ENCODE measurements around the gene PHF3.
"Not testable (repeated sequence)": the region's sequence is repeated elsewhere in the genome, so short reads cannot be mapped to it uniquely, and the experiment has no call there.

The PHF3 gene

DNA sequence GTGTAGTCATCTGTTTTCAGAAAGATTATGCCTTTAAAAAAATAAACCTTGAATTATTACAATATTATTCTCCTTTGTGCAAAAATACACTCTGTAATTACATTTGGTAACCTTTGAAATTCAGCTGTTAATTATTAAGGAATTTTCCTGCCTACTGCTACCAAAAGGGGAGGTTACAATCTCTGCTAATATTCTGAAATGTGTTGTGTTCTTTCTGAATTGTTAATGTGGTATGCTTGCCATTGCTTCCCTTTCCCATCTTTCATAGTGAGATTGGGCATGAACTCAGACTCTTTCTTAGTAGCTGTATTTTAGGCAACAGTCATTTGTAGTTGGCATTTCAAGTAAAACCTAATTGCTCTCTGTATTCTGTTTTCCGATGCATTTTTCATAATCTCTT is 73.0 kb downstream of the PHF3 start:
- no peak for DNase-seq (ENCODE audit: low read depth)

GRCh38 chr6:63709148-63709547 is 73.5 kb downstream of the PHF3 start:
- no peak for DNase-seq (ENCODE audit: low read depth)

- no peak for DNase-seq (ENCODE audit: low read depth)
Observed at GRCh38 chr6:63713332-63713731, 77.7 kb downstream of the PHF3 start.

GRCh38 chr6:63714091-63714490 is 78.5 kb downstream of the PHF3 start:
- no peak for DNase-seq (ENCODE audit: low read depth)

DNA sequence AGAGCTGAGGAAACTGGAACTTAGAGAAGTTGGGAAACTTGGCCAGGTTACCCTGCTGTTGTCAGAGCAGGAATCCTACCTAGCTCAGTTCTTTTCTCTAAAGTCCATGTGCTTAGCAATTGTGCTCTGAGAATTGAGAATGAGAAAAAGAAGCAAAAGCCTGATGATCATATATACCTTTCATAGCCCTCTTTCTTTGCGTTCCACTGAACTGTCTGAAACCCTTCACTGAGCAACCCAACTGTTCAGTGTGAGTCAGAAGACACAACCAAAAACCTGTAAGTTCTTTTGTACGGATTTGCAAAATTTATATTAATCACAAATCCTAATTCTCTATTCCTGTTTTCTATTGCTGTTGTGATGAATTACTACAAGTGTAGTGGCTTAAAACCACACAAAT is 80.6 kb downstream of the PHF3 start:
- DNase-seq (ENCODE audit: low read depth) = no peak

GRCh38 chr6:63721181-63721580 is 85.6 kb downstream of the PHF3 start:
- no peak for DNase-seq (ENCODE audit: low read depth)

- DNase-seq (ENCODE audit: low read depth) = no peak
Observed at GRCh38 chr6:63724721-63725120, 89.1 kb downstream of the PHF3 start.

- DNase-seq (ENCODE audit: low read depth) = no peak
Observed at GRCh38 chr6:63730311-63730710, 94.7 kb downstream of the PHF3 start.

- DNase-seq (ENCODE audit: low read depth) = no peak
Observed at GRCh38 chr6:63731930-63732329, 96.3 kb downstream of the PHF3 start.

DNA sequence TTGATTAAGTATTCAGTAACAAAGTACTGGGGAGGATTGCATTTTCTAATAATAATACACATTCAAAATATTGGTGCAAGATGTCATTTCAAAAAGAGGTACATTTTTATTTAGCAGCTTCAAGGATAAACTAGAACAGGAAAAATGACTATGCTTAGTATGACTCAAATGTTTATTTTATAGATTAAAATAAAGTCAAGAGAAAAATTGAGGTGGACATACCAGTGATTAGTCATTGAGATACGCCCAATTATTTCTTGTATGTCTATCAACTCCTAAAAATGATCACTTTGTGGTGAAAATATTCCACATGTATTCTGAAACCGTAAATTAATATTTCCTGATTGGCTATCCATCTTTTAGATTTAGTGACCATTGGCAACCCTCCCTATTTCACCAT is 96.7 kb downstream of the PHF3 start:
- no peak for DNase-seq (ENCODE audit: low read depth)

GRCh38 chr6:63734923-63735322 is 99.3 kb downstream of the PHF3 start:
- DNase-seq (ENCODE audit: low read depth) = no peak

DNA sequence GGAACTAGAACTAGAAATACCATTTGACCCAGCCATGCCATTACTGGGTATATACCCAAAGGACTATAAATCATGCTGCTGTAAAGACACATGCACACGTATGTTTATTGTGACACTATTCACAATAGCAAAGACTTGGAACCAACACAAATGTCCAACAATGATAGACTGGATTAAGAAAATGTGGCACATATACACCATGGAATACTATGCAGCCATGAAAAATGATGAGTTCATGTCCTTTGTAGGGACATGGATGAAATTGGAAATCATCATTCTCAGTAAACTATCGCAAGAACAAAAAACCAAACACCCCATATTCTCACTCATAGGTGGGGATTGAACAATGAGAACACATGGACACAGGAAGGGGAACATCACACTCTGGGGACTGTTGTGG is 102.6 kb downstream of the PHF3 start:
- DNase-seq (ENCODE audit: low read depth) = not testable (repeated sequence)

GRCh38 chr6:63739094-63739687 is 103.6 kb downstream of the PHF3 start:
- no peak for DNase-seq (ENCODE audit: low read depth)

DNA sequence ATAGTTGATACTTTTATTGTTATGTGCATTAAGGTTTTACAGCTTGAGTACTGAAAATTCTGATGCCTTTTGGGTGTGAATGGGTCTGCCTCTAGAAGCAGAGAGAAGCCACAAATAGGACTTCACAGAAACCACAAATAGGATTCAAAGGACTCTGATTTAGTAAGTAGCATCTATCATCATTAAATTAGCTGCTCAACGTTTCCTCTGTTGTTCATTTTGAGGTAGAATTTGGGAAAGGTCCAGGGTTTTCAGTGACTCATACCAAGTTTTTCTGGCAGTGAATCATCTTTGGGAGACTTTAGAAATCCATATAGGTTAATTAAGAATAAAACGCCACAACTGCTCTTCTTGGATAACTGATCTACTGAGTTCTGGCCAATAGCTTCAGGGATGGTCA is 105.1 kb downstream of the PHF3 start:
- DNase-seq (ENCODE audit: low read depth) = no peak

DNA sequence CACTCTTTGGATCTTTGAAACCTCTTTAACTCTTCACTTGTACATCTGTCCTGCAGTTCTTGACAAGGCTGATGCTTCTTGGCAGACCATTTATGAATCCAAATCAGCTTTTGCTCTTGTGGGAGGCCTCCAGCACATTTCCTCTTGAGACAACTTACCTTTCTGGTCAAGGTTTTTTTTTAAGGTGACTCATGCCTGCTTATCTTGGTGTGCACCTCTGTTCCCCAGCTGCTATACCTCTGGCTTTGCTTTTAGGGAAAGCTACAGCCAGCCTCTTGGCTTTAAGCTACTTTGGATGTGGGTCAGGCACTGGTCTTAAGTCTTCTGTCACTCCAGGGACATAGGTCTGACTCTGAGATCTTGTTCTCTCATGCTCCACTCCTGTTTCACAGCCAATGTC is 106.5 kb downstream of the PHF3 start:
- DNase-seq (ENCODE audit: low read depth) = no peak

GRCh38 chr6:63743691-63744090 is 108.1 kb downstream of the PHF3 start:
- DNase-seq (ENCODE audit: low read depth) = no peak

DNA sequence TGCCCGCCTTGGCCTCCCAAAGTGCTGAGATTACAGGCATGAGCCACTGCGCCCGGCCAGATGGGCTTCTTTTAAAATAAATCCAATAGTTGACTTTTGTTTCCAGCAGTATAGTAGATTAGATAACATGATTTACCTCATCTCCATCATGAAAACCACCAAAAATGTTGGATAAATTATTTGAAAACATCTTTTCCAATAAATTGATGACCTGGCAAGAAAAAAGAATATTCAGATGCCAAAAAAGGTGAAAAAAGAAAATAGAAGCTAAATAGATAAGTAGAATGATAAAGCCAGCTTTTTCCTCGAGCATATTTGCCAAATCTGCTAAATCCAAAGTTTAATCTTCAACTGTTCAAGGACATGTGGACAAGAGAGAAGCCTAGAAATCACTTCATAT is 109.2 kb downstream of the PHF3 start:
- no peak for DNase-seq (ENCODE audit: low read depth)

DNA sequence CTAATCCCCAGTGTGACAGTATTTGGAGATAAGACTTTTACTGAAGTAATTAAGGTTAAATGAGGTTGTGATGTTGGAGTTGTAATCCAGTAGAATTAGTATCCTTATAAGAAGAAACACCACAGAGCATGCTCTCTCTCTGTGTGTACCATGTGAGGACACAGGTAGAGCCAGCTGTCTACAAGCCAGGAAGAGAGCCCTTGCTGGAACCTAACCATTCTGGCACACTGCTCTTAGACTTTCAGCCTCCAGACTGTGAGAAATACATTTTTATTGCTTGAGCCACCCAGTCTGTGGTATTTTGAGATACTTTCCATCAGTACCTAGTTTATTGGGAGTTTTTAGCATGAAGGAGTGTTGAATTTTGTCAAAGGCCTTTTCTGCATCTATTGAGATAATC is 110.2 kb downstream of the PHF3 start:
- DNase-seq (ENCODE audit: low read depth) = no peak

DNA sequence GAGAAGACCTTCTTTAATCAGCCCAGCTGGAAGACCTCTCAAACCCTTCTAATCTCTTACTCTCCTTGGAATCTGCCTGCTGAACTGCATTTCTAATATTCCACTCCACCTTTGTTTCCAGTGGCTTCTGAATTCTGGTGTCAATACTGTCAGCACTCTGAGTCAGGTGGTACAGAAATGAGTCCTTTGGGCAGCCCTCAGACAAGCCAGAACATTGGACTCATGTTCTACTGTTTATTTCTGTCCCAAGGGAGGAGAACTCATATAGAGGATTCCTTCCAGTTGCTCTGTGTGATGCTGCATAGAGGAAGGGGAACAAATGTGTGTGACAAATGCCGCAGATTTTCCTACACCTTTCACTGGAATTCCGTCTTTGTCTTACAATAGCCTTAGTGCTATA is 114.8 kb downstream of the PHF3 start:
- no peak for DNase-seq (ENCODE audit: low read depth)

GRCh38 chr6:63757275-63757674 is 121.7 kb downstream of the PHF3 start:
- not testable (repeated sequence) for DNase-seq (ENCODE audit: low read depth)

DNA sequence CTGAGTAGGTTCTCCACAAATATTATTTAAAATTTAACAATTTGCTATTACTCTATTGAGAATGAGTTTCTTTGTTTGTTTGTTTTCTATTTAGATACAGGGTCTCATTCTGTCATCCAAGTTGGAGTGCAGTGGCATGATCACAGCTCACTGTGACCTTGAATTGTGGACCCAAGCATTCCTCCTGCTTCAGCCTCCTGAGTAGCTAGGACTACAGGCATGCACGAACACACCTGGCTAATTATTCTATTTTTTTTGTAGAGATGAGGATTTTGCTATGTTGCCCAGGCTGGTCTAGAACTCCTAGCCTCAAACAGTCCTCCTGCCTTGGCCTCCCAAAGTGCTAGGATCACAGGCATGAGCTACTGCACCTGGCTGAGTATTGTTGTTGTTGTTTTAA is 122.2 kb downstream of the PHF3 start:
- no peak for DNase-seq (ENCODE audit: low read depth)

GRCh38 chr6:63759605-63760105 is 124.1 kb downstream of the PHF3 start:
- no peak for DNase-seq (ENCODE audit: low read depth)

- DNase-seq (ENCODE audit: low read depth) = no peak
Observed at GRCh38 chr6:63760199-63760598, 124.6 kb downstream of the PHF3 start.

- DNase-seq (ENCODE audit: low read depth) = no peak
Observed at GRCh38 chr6:63764318-63764916, 128.8 kb downstream of the PHF3 start.
